Endothelial cell (in vitro differentiated cells): Measurements from ENCODE around the gene PTPRM. TPM values are rescaled to one million over a fixed set of nuclear protein-coding genes. Genes with fewer than 3 reads are reported as not detected.

Experiments
- DNase-seq: peaks from one replicate; pipeline ENCODE4 v3.0.0; 2021; ENCODE audit warnings: low spot score
- H3K27ac Mint-ChIP-seq: one replicate; pipeline ENCODE4 v1.8.0; 2021; ENCODE audit warnings: mixed read lengths, inconsistent platforms; ENCODE audit not compliant: unreplicated experiment
- H3K27me3 Mint-ChIP-seq: one replicate; pipeline ENCODE4 v1.8.0; 2021; ENCODE audit warnings: mild to moderate bottlenecking, moderate library complexity, mixed read lengths, inconsistent platforms; ENCODE audit not compliant: unreplicated experiment
- H3K36me3 Mint-ChIP-seq: one replicate; pipeline ENCODE4 v1.8.0; 2021; ENCODE audit warnings: mild to moderate bottlenecking, low read depth, mixed read lengths, inconsistent platforms; ENCODE audit not compliant: unreplicated experiment
- H3K4me1 Mint-ChIP-seq: one replicate; pipeline ENCODE4 v1.8.0; 2021; ENCODE audit warnings: mild to moderate bottlenecking, mixed read lengths, inconsistent platforms; ENCODE audit not compliant: unreplicated experiment
- H3K4me3 Mint-ChIP-seq: one replicate; pipeline ENCODE4 v1.8.0; 2021; ENCODE audit warnings: mild to moderate bottlenecking, mixed read lengths, inconsistent platforms; ENCODE audit not compliant: unreplicated experiment
- H3K9me3 Mint-ChIP-seq: one replicate; pipeline ENCODE4 v1.8.0; 2021; ENCODE audit warnings: mixed read lengths, inconsistent platforms; ENCODE audit not compliant: unreplicated experiment
- total RNA-seq: library from RNA; stranded (reverse); fragmentation: NEBNext Ultra II Directional; extraction: Animal tissue kit (Norgen Biotek cat#: 25700); gene quantifications from one replicate; pipeline ENCODE4 v1.2.1, GENCODE V29; 2021; ENCODE audit not compliant: unreplicated experiment
- TF ChIP-seq, protein P1 (sequence below): fragments of 200-600 bp; sonication (generic); IDR thresholded peaks from one replicate; pipeline ENCODE4 v1.5.0; 2021; ENCODE audit warnings: antibody characterized with exemption; ENCODE audit not compliant: unreplicated experiment

PTPRM gene
- total RNA-seq, 1 donor from 2014 or later, result 284 TPM

DNA sequence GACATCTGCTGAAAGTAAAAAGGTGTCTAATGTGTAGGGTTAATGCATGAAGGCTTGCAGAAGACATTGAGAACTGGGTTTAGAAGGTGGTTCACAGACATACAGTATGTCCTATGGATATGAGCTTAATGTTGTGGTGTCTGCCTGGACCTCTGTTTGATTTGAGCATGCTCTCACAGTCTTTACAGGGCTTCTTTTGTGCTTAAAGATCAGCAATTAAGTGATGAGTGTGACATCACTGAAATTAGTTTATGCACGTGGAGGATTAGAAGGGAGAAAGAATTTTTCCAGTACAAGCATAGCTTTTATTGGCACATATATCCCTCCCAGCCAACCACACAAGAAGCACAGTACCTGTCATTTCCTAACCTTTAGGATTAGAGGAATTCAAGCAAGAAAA lies 674.6 kb downstream of the PTPRM start:
- Mint-ChIP-seq H3K27me3 (peaks cover 1% of the 10 kb centered on the region), H3K4me3 (no peak overlapping the region), H3K9me3 (no peaks in the 10 kb centered on the region), H3K4me1 (peaks cover 6% of the 10 kb centered on the region), H3K36me3 (peaks cover 18% of the 10 kb centered on the region), H3K27ac (no peak overlapping the region)
- DNase-seq, result no peak
- TF ChIP-seq, protein P1, sequence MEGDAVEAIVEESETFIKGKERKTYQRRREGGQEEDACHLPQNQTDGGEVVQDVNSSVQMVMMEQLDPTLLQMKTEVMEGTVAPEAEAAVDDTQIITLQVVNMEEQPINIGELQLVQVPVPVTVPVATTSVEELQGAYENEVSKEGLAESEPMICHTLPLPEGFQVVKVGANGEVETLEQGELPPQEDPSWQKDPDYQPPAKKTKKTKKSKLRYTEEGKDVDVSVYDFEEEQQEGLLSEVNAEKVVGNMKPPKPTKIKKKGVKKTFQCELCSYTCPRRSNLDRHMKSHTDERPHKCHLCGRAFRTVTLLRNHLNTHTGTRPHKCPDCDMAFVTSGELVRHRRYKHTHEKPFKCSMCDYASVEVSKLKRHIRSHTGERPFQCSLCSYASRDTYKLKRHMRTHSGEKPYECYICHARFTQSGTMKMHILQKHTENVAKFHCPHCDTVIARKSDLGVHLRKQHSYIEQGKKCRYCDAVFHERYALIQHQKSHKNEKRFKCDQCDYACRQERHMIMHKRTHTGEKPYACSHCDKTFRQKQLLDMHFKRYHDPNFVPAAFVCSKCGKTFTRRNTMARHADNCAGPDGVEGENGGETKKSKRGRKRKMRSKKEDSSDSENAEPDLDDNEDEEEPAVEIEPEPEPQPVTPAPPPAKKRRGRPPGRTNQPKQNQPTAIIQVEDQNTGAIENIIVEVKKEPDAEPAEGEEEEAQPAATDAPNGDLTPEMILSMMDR, result no peak

GRCh38 chr18:8242151-8242696 lies 675.1 kb downstream of the PTPRM start:
- H3K27ac Mint-ChIP-seq, result no peak overlapping the region
- H3K9me3 Mint-ChIP-seq, result no peaks in the 10 kb centered on the region
- H3K27me3 Mint-ChIP-seq, result peaks cover 3% of the 10 kb centered on the region
- H3K36me3 Mint-ChIP-seq, result peaks cover 18% of the 10 kb centered on the region
- no peak overlapping the region for H3K4me3 Mint-ChIP-seq
- peaks cover 6% of the 10 kb centered on the region for H3K4me1 Mint-ChIP-seq
- no peak for DNase-seq
- TF ChIP-seq, protein P1, result no peak

DNA sequence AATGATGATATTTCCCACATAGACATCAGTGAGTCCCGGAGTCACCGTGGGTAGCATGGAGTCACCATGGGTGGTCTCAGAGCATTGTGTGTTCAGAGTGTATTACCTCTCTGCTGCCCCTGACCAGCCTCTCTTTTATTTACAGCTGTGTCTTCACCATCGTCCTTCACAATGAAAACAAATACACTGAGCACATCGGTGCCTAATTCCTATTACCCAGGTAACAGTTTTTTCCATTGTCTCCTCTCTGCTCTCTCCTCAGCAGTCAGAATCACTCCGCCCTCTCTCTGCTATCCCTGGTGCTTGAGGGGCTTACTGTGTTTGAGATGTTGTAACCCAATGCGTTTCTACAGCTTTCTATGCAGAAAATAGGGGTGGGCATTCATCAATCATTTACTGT lies 680.6 kb downstream of the PTPRM start:
- no peak overlapping the region for H3K27ac Mint-ChIP-seq
- DNase-seq, result no peak
- H3K27me3 Mint-ChIP-seq, result peaks cover 2% of the 10 kb centered on the region
- H3K4me3 Mint-ChIP-seq, result no peak overlapping the region
- H3K4me1 Mint-ChIP-seq, result no peaks in the 10 kb centered on the region
- no peaks in the 10 kb centered on the region for H3K9me3 Mint-ChIP-seq
- TF ChIP-seq, protein P1, result no peak
- H3K36me3 Mint-ChIP-seq, result peaks cover 18% of the 10 kb centered on the region

GRCh38 chr18:8248576-8248975 lies 681.5 kb downstream of the PTPRM start:
- peaks cover 2% of the 10 kb centered on the region for H3K27me3 Mint-ChIP-seq
- DNase-seq, result no peak
- H3K27ac Mint-ChIP-seq, result no peak overlapping the region
- H3K36me3 Mint-ChIP-seq, result peaks cover 18% of the 10 kb centered on the region
- peaks cover 6% of the 10 kb centered on the region for H3K4me1 Mint-ChIP-seq
- TF ChIP-seq, protein P1, result no peak
- no peaks in the 10 kb centered on the region for H3K9me3 Mint-ChIP-seq
- H3K4me3 Mint-ChIP-seq, result no peak overlapping the region

- H3K27ac Mint-ChIP-seq, result no peak overlapping the region
- TF ChIP-seq, protein P1, result no peak
- H3K27me3 Mint-ChIP-seq, result peaks cover 2% of the 10 kb centered on the region
- no peaks in the 10 kb centered on the region for H3K9me3 Mint-ChIP-seq
- DNase-seq, result no peak
- peaks cover 14% of the 10 kb centered on the region for H3K4me1 Mint-ChIP-seq
- H3K36me3 Mint-ChIP-seq, result peaks cover 18% of the 10 kb centered on the region
- H3K4me3 Mint-ChIP-seq, result no peak overlapping the region
These were observed 682.7 kb downstream of the PTPRM start for GRCh38 chr18:8249811-8250210.
